ENCODE measurements around the gene LRRFIP1. TPM values are rescaled to one million over a fixed set of nuclear protein-coding genes. Genes with fewer than 3 reads are reported as not detected.
A peak's percentile ranks its signal among the peaks of the same experiment; 100 is the strongest.

The LRRFIP1 gene
- total and polyA plus RNA-seq, 2 of the 13 experiments (the other 11 are each of a cell fraction or from before 2014, with no cell fraction given) = 15.9 to 40.5 TPM

GRCh38 chr2:237736783-237737182 is 109.4 kb downstream of the LRRFIP1 start:
- Histone ChIP-seq H3K4me1 (ENCODE audit: insufficient read depth, low read length) (peaks cover 52% of the 10 kb centered on the region), H3K9me3 (ENCODE audit: low read length) (no peaks in the 10 kb centered on the region), H3K27ac (ENCODE audit: extremely low read length, insufficient read depth, low read length) (no peak overlapping the region), H4K20me1 (ENCODE audit: insufficient read depth, low read length) (no peaks in the 10 kb centered on the region), H3K4me3 (replicated peaks in 1 of 3; ENCODE audit: insufficient read depth in 1 of 3, low read depth in 2 of 3, low read length in 3 of 3) (no peak overlapping the region), H3K79me2 (ENCODE audit: insufficient read depth, low read length) (peaks cover 20% of the 10 kb centered on the region), H3K4me2 (ENCODE audit: low read depth, low read length) (no peak overlapping the region), H3K36me3 (replicated peaks in 1 of 2; ENCODE audit: control insufficient read depth in 1 of 2, insufficient read depth in 2 of 2, low read length in 2 of 2) (peaks cover 3 to 11% of the 10 kb centered on the region in 2 experiments; a peak in 3 of 5 replicates), H3K27me3 (ENCODE audit: control insufficient read depth in 1 of 2, insufficient read depth in 2 of 2, low read length in 2 of 2) (no peaks in the 10 kb centered on the region), H3K9ac (ENCODE audit: insufficient read depth, low read depth, low read length) (no peak overlapping the region), H2AFZ (ENCODE audit: low read length) (no peak overlapping the region)
- POLR2A ChIA-PET = no interaction called here
- TF ChIP-seq SP1 (IDR thresholded peaks at IDR 0.05) (no peak), SP1 (CRISPR knock-in tag; IDR thresholded peaks at IDR 0.05) (no peak), ZKSCAN8 (CRISPR knock-in tag; IDR thresholded peaks at IDR 0.05; ENCODE audit: borderline replicate concordance) (no peak), NAIF1 (CRISPR knock-in tag; IDR thresholded peaks at IDR 0.05; ENCODE audit: borderline replicate concordance) (no peak), MEIS2 (CRISPR knock-in tag; IDR thresholded peaks at IDR 0.05) (no peak), ZNF282 (IDR thresholded peaks at IDR 0.05; ENCODE audit: partially characterized antibody) (no peak), ZNF687 (CRISPR knock-in tag; IDR thresholded peaks at IDR 0.05) (peak; percentile 31), KDM3A (CRISPR knock-in tag; IDR thresholded peaks at IDR 0.05; ENCODE audit: low read depth) (no peak), TCF7 (IDR thresholded peaks at IDR 0.05; ENCODE audit: low read depth) (no peak), ZNF598 (CRISPR knock-in tag; IDR thresholded peaks at IDR 0.05; ENCODE audit: borderline replicate concordance) (no peak), REXO4 (CRISPR knock-in tag; IDR thresholded peaks at IDR 0.05; ENCODE audit: borderline replicate concordance) (0 out of 2 replicates have a peak, but pooled peaks have one; percentile 17)
- CTCF ChIA-PET (ENCODE audit: low intra/inter-chr PET ratio, low total read pairs) = no interaction called here
- BruUV-seq (replicated peaks) = no TSS peak
- DNase-seq (ENCODE audit: low spot score) (no peak), FAIRE-seq (no peak), ATAC-seq (no peak)
- 96% methylated on average over 13 of the region's 13 CpGs for WGBS (ENCODE audit: low lambda C conversion rate)
- in situ Hi-C loops (cut with HindIII; ENCODE audit: extremely low pct_ligation_motif_present, low pct_unique_long_range_greater_than_20kb) = no loop called here
- intact Hi-C loops (cut with micrococcal nuclease; ENCODE audit: unreplicated experiment) = no loop called here

Data from HepG2 (cell line).